Measurements from ENCODE around the gene EVC2. TPM values are rescaled to one million over a fixed set of nuclear protein-coding genes. Genes with fewer than 3 reads are reported as not detected.

The EVC2 gene
- total and polyA plus RNA-seq, 2 of the 4 experiments (the other 2 are of a cell fraction) = 2.7 to 5.9 TPM

- no peak overlapping the region for H2AK5ac ChIP-seq (ENCODE audit: low read depth, low read length)
- ChIA-PET CTCF (no interaction called here), POLR2A (ENCODE audit: unreplicated experiment) (no interaction called here)
- H3K79me1 ChIP-seq (ENCODE audit: low read depth in 1 of 2, low read length in 2 of 2) = no peaks in the 10 kb centered on the region
- H2AFZ ChIP-seq (replicated peaks; ENCODE audit: low read length, poor library complexity) = no peak overlapping the region
- H2BK5ac ChIP-seq (ENCODE audit: low read depth, low read length, poor library complexity, severe bottlenecking) = no peak overlapping the region
- no peak overlapping the region for H3K23ac ChIP-seq (ENCODE audit: low read depth, low read length)
- TF ChIP-seq USF2 (IDR thresholded peaks at IDR 0.05; ENCODE audit: low read depth, low read length) (no peak), BHLHE40 (IDR thresholded peaks at IDR 0.05; ENCODE audit: low read depth, low read length) (no peak), MAZ (IDR thresholded peaks at IDR 0.05; ENCODE audit: borderline replicate concordance, low read depth, low read length) (no peak), RCOR1 (IDR thresholded peaks at IDR 0.05; ENCODE audit: insufficient replicate concordance, low read length) (no peak), POLR2A (IDR thresholded peaks at IDR 0.05; ENCODE audit: low read depth, low read length) (no peak), CTCF (conservative IDR thresholded peaks at IDR 0.05; ENCODE audit: low read depth, low read length) (no peak), NFE2L2 (IDR thresholded peaks at IDR 0.05; ENCODE audit: low read depth, low read length) (no peak), RFX5 (IDR thresholded peaks at IDR 0.05; ENCODE audit: low read depth, low read length) (no peak), MXI1 (IDR thresholded peaks at IDR 0.05; ENCODE audit: borderline replicate concordance, low read depth, low read length) (no peak), ELK1 (IDR thresholded peaks at IDR 0.05; ENCODE audit: borderline replicate concordance, low read depth, low read length) (no peak), FOS (IDR thresholded peaks at IDR 0.05; ENCODE audit: low read depth, low read length) (no peak), CEBPB (IDR thresholded peaks at IDR 0.05; ENCODE audit: low read depth, low read length) (no peak), RAD21 (IDR thresholded peaks at IDR 0.05; ENCODE audit: low read length) (no peak)
- intact Hi-C loops (cut with micrococcal nuclease) (no loop called here), in situ Hi-C loops (cut with MboI; ENCODE audit: low sequenced_read_pairs) (no loop called here), dilution Hi-C loops (cut with HindIII; ENCODE audit: low sequenced_read_pairs, unreplicated experiment) (no loop called here)
- no peak overlapping the region for H2BK15ac ChIP-seq (ENCODE audit: low read depth, low read length)
- no peaks in the 10 kb centered on the region for H4K20me1 ChIP-seq (ENCODE audit: insufficient read depth, low read length)
- H3K36me3 ChIP-seq (ENCODE audit: control insufficient read depth, insufficient read depth, low read length) = peaks cover 59% of the 10 kb centered on the region
- H4K91ac ChIP-seq (ENCODE audit: insufficient read depth, low read depth, low read length) = no peak overlapping the region
- H3K4me2 ChIP-seq (ENCODE audit: low read depth, low read length) = no peak overlapping the region
- H3K9me1 ChIP-seq (ENCODE audit: insufficient read depth, low read length) = peaks cover 14% of the 10 kb centered on the region; the same call in 1 of the 2 replicates
- no peak overlapping the region for H3K18ac ChIP-seq (ENCODE audit: low read depth, low read length)
- no peak overlapping the region for H2AK9ac ChIP-seq (replicated peaks; ENCODE audit: low read depth, low read length, poor library complexity)
- ATAC-seq (ENCODE audit: low read depth) = no peak
- H3K4ac ChIP-seq (ENCODE audit: low read depth, low read length) = no peak overlapping the region
- H3K27me3 ChIP-seq (ENCODE audit: control insufficient read depth, insufficient read depth, low read length) = no peaks in the 10 kb centered on the region
- no peak for DNase-seq
- no peak overlapping the region for H3K56ac ChIP-seq (ENCODE audit: extremely low read depth, insufficient read depth, low read length)
- H2BK120ac ChIP-seq (ENCODE audit: low read depth, low read length) = no peak overlapping the region
- no peak overlapping the region for H2BK20ac ChIP-seq (ENCODE audit: low read depth, low read length)
- 38% methylated on average over 3 of the region's 14 CpGs; no CpG with 5 or more reads in 1 of the 2 experiments for WGBS, 2 experiments (ENCODE audit: extremely low coverage in 2 of 2, insufficient read length in 1 of 2)
- no peak overlapping the region for H3K4me3 ChIP-seq (ENCODE audit: insufficient read depth, low read depth, low read length)
- H4K8ac ChIP-seq (ENCODE audit: low read depth in 2 of 2, low read length in 2 of 2) = no peak overlapping the region
- H4K5ac ChIP-seq (ENCODE audit: low read depth, low read length) = no peak overlapping the region
- BruUV-seq (replicated peaks) = no TSS peak
- no peak overlapping the region for H3K14ac ChIP-seq (replicated peaks; ENCODE audit: low read depth, low read length)
- no peak overlapping the region for H3K9ac ChIP-seq (ENCODE audit: low read depth, low read length)
- no peaks in the 10 kb centered on the region for H3K4me1 ChIP-seq (ENCODE audit: control insufficient read depth, insufficient read depth, low read length)
- no peak overlapping the region for H3K27ac ChIP-seq (ENCODE audit: insufficient read depth, low read length)
- H3K9me3 ChIP-seq (ENCODE audit: control insufficient read depth, insufficient read depth, low read length) = no peaks in the 10 kb centered on the region
Observed at GRCh38 chr4:5619913-5620625, 88.3 kb downstream of the EVC2 start.

All from IMR-90 (cell line).